Measurements from ENCODE around the gene FLRT2. TPM values are rescaled to one million over a fixed set of nuclear protein-coding genes. Genes with fewer than 3 reads are reported as not detected.

FLRT2 gene
- total and polyA plus RNA-seq, 2 of the 4 experiments (the other 2 are of a cell fraction), result 10.2 to 13.1 TPM

DNA sequence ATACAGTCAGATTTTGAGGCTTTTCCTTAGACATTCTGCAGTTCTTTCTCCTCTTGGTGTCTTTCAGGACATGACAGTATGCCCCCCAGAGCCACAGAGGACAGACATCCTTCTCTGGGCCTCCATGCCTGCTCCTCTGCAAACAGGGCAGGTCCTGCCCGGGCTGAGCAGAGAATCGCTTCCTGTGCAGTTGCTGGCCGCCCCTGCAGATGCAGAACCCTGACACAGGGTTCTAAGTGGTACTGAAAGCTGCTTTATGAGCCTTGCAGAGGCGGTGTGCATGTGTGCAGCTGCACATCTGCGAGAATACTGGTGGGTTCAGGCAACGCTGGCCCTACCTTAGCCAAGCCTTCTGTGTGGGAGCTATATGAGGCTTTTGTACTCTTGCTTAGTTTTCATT is 54.5 kb downstream of the FLRT2 start:
- H3K14ac ChIP-seq (replicated peaks; ENCODE audit: low read depth, low read length), result no peak overlapping the region
- no peaks in the 10 kb centered on the region for H3K27me3 ChIP-seq (ENCODE audit: control insufficient read depth, insufficient read depth, low read length)
- no peak overlapping the region for H3K9ac ChIP-seq (ENCODE audit: low read depth, low read length)
- H4K5ac ChIP-seq (ENCODE audit: low read depth, low read length), result no peak overlapping the region
- no peak overlapping the region for H2AK9ac ChIP-seq (replicated peaks; ENCODE audit: low read depth, low read length, poor library complexity)
- no peak overlapping the region for H2BK15ac ChIP-seq (ENCODE audit: low read depth, low read length)
- CTCF ChIA-PET, result interaction anchor here (1.0 kb wide), 1 partner anchor 13 kb away, joined by 3 read pairs; no protein-coding TSS in a partner anchor
- H3K27ac ChIP-seq (ENCODE audit: insufficient read depth, low read length), result no peak overlapping the region
- peaks cover 11% of the 10 kb centered on the region for H3K4me1 ChIP-seq (ENCODE audit: control insufficient read depth, insufficient read depth, low read length)
- H4K91ac ChIP-seq (ENCODE audit: insufficient read depth, low read depth, low read length), result no peak overlapping the region
- no peaks in the 10 kb centered on the region for H4K20me1 ChIP-seq (ENCODE audit: insufficient read depth, low read length)
- in situ Hi-C loops (cut with MboI; ENCODE audit: low sequenced_read_pairs) (no loop called here), dilution Hi-C loops (cut with HindIII; ENCODE audit: low sequenced_read_pairs, unreplicated experiment) (no loop called here), intact Hi-C loops (cut with micrococcal nuclease) (no loop called here)
- WGBS, 2 experiments (ENCODE audit: extremely low coverage in 2 of 2, insufficient read length in 1 of 2), result no CpG with 5 or more reads among the region's 6 CpGs
- POLR2A ChIA-PET (ENCODE audit: unreplicated experiment), result no interaction called here
- H3K23ac ChIP-seq (ENCODE audit: low read depth, low read length), result no peak overlapping the region
- peak overlapping the region; percentile 12 for H2BK5ac ChIP-seq (ENCODE audit: low read depth, low read length, poor library complexity, severe bottlenecking)
- no peak overlapping the region for H3K56ac ChIP-seq (ENCODE audit: extremely low read depth, insufficient read depth, low read length)
- peak overlapping the region; percentile 15 for H2AFZ ChIP-seq (replicated peaks; ENCODE audit: low read length, poor library complexity)
- no peak overlapping the region for H3K18ac ChIP-seq (ENCODE audit: low read depth, low read length)
- no peaks in the 10 kb centered on the region; the same call in none of the 2 replicates for H3K36me3 ChIP-seq (ENCODE audit: control insufficient read depth, insufficient read depth, low read length)
- no peak overlapping the region for H2BK120ac ChIP-seq (ENCODE audit: low read depth, low read length)
- H2AK5ac ChIP-seq (ENCODE audit: low read depth, low read length), result no peak overlapping the region
- H3K4me3 ChIP-seq (ENCODE audit: insufficient read depth, low read depth, low read length), result no peak overlapping the region
- no TSS peak for BruUV-seq (replicated peaks)
- H3K4ac ChIP-seq (ENCODE audit: low read depth, low read length), result no peak overlapping the region; the same call in 1 of the 2 replicates
- ATAC-seq (ENCODE audit: low read depth), result no peak
- TF ChIP-seq NFE2L2 (IDR thresholded peaks at IDR 0.05; ENCODE audit: low read depth, low read length) (no peak), MAFK (IDR thresholded peaks at IDR 0.05; ENCODE audit: low read depth, low read length) (no peak), BHLHE40 (IDR thresholded peaks at IDR 0.05; ENCODE audit: low read depth, low read length) (no peak), POLR2A (IDR thresholded peaks at IDR 0.05; ENCODE audit: low read depth, low read length) (no peak), RCOR1 (IDR thresholded peaks at IDR 0.05; ENCODE audit: insufficient replicate concordance, low read length) (no peak), MXI1 (IDR thresholded peaks at IDR 0.05; ENCODE audit: borderline replicate concordance, low read depth, low read length) (no peak), RAD21 (IDR thresholded peaks at IDR 0.05; ENCODE audit: low read length) (no peak)
- TF ChIP-seq, protein P1, sequence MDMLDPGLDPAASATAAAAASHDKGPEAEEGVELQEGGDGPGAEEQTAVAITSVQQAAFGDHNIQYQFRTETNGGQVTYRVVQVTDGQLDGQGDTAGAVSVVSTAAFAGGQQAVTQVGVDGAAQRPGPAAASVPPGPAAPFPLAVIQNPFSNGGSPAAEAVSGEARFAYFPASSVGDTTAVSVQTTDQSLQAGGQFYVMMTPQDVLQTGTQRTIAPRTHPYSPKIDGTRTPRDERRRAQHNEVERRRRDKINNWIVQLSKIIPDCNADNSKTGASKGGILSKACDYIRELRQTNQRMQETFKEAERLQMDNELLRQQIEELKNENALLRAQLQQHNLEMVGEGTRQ (IDR thresholded peaks at IDR 0.05; ENCODE audit: low read depth, low read length), result no peak
- TF ChIP-seq, protein P2, sequence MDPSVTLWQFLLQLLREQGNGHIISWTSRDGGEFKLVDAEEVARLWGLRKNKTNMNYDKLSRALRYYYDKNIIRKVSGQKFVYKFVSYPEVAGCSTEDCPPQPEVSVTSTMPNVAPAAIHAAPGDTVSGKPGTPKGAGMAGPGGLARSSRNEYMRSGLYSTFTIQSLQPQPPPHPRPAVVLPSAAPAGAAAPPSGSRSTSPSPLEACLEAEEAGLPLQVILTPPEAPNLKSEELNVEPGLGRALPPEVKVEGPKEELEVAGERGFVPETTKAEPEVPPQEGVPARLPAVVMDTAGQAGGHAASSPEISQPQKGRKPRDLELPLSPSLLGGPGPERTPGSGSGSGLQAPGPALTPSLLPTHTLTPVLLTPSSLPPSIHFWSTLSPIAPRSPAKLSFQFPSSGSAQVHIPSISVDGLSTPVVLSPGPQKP (IDR thresholded peaks at IDR 0.05; ENCODE audit: borderline replicate concordance, low read depth, low read length), result no peak
- no peak overlapping the region; the same call in 1 of the 2 replicates for H2BK20ac ChIP-seq (ENCODE audit: low read depth, low read length)
- no peak for DNase-seq
- peaks cover 8% of the 10 kb centered on the region for H3K9me1 ChIP-seq (ENCODE audit: insufficient read depth, low read length)
- H4K8ac ChIP-seq (ENCODE audit: low read depth in 2 of 2, low read length in 2 of 2), result no peak overlapping the region
- H3K4me2 ChIP-seq (ENCODE audit: low read depth, low read length), result no peak overlapping the region
- no peaks in the 10 kb centered on the region for H3K9me3 ChIP-seq (ENCODE audit: control insufficient read depth, insufficient read depth, low read length)
- H3K79me1 ChIP-seq (ENCODE audit: low read depth in 1 of 2, low read length in 2 of 2), result peaks cover 4 to 17% of the 10 kb centered on the region in 2 experiments; a peak in 2 of 4 replicates
